ENCODE results near the gene RBM6.
"Not testable (repeated sequence)": the region's sequence is repeated elsewhere in the genome, so short reads cannot be mapped to it uniquely, and the experiment has no call there.

The RBM6 gene, protein sequence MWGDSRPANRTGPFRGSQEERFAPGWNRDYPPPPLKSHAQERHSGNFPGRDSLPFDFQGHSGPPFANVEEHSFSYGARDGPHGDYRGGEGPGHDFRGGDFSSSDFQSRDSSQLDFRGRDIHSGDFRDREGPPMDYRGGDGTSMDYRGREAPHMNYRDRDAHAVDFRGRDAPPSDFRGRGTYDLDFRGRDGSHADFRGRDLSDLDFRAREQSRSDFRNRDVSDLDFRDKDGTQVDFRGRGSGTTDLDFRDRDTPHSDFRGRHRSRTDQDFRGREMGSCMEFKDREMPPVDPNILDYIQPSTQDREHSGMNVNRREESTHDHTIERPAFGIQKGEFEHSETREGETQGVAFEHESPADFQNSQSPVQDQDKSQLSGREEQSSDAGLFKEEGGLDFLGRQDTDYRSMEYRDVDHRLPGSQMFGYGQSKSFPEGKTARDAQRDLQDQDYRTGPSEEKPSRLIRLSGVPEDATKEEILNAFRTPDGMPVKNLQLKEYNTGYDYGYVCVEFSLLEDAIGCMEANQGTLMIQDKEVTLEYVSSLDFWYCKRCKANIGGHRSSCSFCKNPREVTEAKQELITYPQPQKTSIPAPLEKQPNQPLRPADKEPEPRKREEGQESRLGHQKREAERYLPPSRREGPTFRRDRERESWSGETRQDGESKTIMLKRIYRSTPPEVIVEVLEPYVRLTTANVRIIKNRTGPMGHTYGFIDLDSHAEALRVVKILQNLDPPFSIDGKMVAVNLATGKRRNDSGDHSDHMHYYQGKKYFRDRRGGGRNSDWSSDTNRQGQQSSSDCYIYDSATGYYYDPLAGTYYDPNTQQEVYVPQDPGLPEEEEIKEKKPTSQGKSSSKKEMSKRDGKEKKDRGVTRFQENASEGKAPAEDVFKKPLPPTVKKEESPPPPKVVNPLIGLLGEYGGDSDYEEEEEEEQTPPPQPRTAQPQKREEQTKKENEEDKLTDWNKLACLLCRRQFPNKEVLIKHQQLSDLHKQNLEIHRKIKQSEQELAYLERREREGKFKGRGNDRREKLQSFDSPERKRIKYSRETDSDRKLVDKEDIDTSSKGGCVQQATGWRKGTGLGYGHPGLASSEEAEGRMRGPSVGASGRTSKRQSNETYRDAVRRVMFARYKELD

DNA sequence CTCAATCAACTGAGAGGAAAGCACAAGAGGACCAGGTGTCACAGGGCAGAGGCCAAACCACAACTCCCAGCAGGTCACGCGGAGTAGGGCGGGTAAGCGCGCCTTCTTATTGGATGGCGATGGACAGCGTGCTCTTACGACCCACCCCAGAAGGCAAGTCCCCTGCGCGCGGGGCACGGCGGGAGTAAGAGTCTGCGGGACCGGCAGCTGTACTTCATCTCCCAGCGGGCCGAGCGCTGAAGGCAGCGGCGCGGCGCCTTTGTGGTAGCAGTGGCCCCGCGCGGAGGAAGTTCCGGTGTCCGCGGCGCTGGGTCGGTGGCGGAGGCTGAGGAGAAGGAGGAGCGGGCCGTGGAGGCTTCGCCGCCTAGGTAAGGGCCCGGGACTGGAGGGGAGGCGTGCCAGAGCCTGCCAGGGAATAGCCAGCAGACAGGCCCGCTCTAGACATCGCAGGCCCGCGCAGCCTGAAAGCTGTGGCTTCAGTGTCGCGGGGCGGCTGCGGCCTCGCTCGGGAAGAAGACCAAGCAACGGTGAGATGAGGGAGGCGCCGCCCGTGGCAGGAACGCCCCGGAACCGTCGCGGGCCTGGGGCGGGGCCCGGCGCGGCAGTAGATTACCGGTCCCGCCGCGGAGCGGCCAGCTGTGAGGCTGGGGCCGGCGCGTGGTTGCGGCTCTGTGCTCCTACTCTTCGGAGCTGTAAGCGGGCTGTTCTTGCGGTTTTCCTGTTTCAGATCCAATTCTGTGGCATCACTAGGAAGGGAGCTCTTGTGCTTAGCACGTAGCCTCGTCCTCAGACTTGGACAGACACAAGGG is at the start of gene RBM6:
Gene RBM6 (plus strand): TSS at position 293 of the 809 bp plus-strand sequence. CDS start 22,492 bp downstream, outside the sequence.
- DNase-seq (ENCODE audit: low read depth), result peak; percentile 88

DNA sequence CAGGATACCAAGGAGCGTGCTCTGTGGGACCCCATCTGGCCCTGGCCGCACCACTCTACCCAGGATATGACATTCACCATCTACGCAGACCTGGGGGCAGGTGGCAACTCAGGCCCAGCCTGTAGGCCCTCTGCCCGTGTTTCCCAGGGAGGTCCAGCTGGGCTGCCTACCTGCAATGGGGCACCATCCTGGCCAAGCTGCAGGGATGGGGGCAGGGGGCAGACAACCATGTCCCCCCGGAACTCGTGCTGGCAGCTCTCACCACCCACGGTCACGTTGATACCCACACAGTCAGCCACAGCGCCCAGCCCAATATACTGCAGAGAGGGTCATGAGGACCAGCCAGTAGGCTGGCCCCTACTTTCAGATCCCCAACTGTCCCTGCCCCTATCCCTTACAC is 44.2 kb upstream of the RBM6 start:
- no peak for DNase-seq (ENCODE audit: low read depth)

DNA sequence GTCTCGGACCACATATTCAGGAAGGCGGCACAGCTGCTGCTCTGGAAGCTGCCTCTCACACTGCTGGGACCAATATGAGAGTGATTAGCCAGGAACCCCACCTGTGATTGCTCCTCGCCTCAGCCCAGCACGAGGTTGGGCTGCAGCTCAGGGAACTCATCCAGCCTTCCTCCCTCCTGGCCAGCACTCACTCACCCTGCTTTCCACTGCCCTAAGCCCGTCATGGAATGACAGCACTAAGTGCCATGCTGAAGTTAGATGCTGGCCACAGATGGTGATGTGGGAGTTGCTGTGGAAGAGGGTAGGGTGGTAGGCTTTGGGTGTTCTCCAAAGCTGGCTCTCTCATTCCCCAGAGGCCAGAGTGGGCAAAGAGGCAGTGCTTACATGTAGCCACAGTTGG is 43.6 kb upstream of the RBM6 start:
- DNase-seq (ENCODE audit: low read depth), result no peak

DNA sequence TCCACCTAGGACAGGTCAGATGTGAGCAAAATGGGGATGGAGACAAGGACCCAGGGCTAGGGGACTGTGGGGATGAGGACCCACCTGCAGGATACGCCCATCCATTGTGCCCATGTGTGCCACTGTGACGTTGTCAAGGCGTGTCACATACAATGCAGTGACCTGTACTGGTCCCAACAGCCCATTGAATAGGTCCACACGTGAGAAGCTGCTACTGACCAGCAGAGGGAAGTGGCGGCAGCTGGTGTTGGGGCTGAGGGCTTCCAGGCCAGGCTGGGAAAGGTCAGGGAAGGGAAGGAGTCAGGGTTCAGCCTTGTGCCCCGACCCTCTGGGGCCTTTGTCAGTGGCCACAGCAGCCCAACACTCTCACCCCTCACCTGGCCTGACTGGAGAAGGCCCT is 41.0 kb upstream of the RBM6 start:
- DNase-seq (ENCODE audit: low read depth), result no peak

DNA sequence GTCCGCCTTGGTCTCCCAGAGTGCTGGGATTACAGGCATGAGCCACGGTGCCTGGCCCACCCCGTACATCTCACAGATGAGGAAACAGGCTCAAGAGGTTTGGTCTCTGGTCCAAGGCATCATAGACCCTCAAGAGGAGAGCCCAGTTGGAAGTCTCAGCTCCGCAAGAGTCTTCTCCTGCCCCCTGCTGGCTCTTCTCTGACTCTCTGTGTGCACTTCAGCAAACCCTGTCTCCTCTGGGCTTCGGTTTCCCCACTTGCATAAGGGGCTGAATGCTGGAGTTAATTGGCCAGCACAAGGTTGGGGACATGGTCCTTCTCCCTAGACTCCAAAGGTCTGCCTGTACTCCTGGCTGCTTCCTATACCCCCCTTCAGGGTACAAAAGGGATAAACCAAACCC is 40.1 kb upstream of the RBM6 start:
- DNase-seq (ENCODE audit: low read depth), result no peak

DNA sequence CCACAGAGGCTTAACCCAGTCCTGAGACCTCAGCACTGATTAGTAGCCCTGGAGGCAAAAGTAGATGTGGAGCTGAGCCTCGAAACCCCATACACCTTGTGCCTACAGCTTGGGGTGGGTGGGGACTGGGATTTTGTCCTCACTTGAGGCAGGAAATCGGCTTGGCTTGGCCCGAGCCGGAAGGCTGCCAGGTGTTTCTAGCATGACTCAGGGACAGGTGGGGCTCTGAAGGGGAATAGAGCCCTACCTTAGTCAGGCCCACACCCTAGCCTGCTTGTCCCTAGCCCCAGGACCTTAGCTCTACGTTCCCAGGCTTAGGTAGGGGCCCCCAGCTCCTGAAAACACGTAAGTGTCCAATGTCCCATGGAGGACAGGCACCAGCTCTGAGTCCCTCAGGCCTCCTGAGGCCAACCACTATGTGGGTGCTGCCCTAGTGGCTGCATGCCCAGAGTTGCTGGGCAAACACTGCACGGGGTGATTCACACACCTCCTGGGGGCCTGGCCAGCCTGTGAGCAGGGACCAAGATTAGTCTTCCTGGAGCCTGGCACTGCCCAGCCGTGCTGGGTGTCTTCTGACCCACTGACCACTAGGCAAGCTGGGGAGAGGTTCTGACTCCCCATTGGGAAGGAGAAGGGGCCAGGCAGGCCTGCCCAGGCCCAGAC is 39.3 kb upstream of the RBM6 start:
- no peak for DNase-seq (ENCODE audit: low read depth)

DNA sequence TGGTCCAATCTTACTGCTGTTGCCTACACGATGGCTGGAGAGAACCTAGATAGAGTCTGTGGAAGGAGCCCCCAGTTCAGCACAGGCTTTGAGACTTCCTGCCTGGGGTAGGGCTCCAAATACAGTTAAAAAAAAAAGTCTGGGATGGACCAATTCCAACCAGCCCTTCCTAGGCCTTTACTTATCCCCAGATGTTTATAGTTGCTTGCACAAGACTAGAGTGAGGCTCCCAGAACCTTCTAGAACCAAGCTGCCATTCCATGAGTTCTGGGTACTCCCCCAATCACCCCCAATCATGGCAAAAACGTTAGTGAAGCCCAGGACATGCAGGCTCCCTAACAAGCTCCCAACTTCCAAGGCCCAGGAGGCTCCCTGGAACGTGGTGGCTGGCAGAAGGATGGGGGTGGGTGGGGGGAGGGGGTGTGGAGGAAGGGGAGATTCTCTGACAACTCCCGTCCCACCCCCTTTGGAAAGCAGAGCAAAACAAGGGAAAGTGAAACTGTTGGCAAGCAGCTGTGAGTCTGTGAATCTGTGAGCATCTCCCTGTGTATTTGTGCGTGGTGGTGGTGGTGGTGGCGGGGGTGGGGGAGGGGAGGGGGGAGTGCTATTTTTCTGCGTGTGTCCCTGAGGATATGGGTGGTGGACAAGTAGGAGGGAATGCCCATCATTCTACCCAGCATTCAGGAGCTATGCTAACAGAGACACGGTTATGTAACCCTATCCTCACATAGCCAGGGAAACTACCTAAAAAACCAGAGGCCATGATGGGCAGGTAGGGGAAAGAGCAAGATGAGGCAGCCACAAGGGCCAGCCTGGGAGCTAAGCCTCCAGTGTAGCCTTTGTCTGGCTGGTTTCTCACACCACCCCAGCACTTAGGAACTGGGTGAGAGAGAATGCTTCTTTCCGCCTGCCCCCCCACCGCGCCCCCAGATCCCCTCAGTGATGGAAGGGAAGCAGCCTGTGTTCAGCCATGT is 38.3 kb upstream of the RBM6 start:
- DNase-seq (ENCODE audit: low read depth), result no peak

DNA sequence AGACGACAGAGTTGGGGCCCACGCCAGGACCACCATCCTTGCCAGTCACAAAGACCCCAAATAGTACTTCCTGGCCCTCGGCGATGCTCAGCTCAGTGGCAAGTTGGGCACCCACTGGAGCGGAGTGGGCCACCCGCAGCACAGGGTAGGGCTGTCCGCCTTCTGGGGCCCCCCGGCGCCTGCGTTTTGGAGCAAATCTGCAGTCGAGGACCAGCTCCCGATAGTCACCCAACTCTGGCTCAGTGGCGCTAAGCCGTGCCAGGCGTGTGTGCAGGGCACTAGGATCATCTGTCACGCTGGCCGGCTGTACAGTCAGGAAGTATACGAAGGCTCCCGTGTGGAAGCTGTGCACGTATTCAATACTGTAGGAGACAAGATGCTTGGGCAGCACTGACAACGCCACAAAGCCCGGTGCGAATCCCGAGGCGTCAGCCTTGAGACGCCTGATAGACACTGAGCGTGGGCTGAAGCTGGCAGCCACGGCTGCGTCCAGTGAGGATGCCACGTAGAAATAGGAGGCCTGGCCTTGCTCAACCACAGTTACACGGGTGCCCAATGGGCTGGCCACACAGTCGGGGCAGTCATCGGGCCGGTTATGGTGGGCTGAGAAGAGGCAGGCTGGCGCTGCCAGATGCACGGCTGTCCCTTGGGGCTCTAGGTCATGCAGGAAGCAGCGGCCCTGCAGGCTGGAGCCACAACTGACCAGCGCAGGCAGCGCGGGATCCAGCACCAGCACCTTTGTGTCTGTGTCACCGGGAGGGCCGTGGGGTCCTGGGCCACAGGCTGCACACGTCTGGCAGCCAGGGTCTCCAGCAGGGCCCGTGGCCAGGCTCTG is 37.2 kb upstream of the RBM6 start:
- no peak for DNase-seq (ENCODE audit: low read depth)

DNA sequence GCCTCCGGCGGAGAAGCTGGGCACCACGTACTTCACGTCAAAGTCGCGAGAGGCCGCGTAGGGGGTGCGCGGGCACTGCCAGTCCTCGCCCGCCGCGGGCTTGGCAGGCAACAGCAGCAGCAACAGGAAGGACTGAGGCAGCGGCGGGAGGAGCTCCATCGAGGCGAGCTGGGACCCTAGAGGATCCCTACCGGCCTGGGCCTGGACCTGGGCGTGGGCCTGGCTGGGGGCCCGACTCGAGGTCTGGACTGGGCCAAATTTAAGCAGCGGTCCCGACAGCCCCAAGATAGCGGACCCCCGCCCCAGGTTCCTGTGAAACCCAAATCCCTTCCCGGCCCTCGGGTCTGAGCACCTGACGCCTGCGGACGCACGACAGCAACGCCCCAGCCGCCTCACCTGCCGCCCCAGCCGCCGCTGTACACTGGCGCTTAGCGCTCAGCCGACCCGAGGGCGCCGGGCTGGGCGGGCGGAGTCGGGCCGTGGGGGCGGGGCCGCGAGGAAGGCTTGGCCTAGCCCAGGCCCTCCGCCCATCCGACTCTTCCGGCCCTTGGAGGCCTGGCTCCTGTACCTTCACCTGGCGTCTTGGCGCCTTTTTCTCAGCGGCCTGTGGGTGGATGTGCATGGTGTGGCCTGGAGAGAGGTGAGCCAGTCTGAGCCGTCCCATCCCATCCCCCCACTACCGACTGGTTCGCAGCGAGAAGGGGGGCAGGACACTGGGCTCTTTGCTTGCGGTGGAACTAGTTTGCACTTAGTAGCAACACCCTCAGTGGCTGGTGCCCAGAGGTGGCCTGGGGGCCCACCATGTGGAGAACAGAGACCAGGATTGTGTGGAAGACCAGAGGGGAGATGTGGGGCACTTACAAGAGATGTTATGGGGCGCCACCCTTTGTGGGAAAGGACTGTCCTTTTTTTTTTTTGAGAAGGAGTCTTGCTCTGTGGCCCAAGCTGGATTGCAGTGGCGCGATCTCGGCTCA is 36.2 kb upstream of the RBM6 start, which contains the start of gene MST1R:
Gene MST1R (minus strand): TSS at position 423 of the 974 bp plus-strand sequence. CDS start 264 bp downstream, at position 159.
- peak; percentile 74 for DNase-seq (ENCODE audit: low read depth)

DNA sequence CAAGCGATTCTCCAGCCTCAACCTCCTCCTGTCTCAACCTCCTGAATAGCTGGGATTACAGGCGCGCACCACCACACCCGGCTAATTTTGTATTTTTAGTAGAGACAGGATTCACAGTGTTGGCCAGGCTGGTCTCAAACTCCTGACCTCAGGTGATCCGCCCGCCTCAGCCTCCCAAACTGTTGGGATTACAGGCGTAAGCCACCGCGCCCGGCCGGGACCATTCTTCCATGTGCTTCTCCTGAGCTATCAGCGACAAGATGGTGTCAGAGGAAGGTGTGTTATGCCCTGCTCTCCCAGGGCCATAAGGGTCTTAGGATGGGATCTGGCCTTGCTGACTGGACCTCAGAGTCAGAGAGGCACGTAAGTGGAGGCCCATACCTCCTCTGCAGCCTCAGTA is 35.5 kb upstream of the RBM6 start:
- DNase-seq (ENCODE audit: low read depth), result not testable (repeated sequence)

DNA sequence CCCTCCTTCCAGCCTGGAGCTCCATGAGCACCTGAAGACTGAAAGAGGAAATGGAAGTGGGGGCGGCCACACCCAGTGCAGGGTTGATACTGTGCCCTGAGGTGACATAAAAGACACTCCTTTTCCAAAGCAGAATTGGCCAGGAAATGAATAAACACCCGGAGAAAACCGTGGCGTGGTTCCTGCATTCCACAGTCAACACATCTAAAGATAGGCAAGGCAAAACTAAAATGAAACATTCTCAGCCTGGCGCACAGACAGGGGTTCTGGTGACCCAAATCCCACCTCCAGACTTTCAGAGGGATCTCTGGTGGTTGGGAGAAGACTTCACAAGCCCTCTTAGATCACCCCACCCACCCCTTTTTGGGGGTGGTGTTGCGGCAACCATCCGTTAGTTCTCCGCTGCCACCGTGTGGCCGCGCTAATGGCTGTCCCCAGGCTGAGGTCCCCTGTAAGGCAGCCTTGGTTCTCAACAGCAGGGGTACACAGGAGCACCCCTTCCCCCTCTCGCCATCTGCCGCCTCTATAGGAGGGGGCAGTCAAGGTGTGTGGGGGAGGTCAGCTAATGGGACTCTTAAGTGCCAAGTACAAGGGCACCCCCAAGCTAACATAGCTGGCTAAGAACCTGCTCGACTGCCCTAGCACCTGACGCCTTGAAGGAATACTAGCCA is 33.7 kb upstream of the RBM6 start:
- peak; percentile 21 for DNase-seq (ENCODE audit: low read depth)

DNA sequence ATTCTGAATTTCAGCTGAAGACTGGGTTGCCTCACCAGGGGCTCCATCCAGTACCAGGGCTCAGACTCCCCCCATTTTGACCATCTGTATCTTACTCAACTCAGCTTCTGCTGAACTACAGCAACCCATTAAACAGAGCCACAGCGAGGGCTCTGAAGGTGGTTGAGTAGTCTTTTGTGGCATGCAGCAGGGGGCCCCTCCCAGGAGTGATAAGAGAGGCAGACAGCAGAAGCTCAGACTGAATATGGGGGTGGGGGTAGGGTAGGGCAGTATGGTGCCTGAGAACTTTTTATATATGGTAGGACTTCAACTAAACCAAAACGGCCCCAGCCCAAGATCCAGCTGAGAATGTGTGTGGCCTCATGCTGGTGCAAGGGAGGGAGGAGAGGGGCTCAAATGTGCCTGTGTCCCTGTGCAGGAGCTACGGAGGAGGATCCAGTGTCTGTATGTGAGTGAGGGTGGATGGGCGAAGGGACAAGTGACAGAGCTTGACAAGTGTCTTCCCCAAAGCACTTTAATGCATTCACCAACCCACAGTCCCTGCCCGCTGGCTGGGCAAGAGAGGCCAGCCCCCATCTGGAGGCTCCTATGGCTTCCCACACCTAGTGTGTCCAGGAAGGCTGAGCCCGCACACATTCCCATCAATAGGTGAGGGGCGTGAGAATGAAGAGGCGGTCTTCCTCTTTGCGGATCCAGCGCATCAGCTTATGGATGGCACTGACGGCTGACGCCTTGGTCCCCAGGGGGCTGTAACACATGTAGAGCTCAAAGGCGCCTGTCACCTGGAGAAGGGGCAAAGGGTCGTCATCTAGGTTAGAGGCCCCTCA is 31.4 kb upstream of the RBM6 start:
- DNase-seq (ENCODE audit: low read depth), result no peak

DNA sequence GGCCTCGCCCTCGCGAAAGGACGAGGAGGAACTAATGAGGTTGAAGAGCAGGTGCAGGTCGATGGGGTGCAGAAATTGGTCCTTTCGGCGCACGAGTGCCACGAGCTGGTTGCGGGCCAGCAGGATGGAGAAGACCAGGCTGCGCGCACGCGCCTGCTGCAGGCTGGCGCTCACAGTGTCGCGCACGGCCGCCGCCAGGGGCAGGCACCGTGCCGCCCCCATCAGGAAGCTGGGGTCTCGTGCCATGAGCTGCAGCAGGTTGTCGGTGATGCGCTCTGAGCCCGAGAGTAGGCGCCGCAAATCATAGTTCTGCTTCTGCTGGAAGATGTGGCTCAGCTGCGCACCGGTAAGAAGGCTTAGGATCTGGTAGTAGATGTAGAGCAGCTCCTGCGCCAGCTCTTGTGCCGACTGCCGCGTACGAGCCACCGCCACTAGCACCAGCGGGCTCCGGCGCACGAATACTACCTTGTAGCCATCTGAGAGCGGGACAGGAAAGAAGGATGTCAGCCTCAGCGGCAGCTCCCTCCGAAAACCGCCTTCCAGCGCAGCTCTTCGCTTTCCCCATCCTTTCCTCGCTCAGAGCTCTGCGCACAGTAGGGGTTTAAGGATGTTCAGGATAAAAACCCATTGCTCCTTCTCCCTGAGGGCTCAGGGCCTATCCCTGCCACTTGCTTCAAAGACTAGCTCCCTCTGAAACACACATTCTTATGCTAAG is 29.4 kb upstream of the RBM6 start:
- no peak for DNase-seq (ENCODE audit: low read depth)

DNA sequence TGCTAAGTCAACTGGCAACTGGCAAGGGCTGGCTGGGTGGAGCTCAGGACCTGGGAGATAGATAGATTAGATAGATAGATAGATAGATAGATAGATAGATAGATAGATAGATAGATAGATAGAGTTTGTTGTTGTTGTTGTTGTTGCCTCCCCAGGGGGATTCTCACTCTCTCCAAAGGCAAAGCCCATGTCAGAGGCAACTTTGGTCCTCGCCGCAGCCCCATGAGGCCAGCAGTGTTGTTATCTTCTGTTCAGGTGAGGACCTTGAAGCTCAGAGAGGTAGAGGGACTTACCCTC is 28.9 kb upstream of the RBM6 start:
- DNase-seq (ENCODE audit: low read depth), result no peak

DNA sequence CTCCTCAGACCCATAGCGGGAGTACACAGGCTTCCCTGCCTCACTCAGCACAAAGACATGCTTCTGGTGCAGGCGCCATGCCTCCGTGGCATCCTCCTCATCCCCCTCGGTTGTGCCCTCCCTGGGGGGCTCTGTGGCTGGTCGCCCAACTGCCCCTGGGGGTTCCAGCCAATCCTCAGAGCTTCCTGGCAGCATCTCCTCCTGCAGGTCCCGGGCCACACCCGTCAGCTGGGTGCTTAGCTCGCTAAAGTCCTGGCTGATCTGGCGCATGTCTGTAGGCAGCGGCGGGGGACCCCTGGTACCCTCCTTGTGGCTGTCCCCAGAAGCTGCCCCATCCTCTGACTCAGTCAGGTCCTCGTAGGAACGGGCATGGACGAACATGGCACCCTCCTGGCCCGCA is 28.3 kb upstream of the RBM6 start:
- DNase-seq (ENCODE audit: low read depth), result no peak

DNA sequence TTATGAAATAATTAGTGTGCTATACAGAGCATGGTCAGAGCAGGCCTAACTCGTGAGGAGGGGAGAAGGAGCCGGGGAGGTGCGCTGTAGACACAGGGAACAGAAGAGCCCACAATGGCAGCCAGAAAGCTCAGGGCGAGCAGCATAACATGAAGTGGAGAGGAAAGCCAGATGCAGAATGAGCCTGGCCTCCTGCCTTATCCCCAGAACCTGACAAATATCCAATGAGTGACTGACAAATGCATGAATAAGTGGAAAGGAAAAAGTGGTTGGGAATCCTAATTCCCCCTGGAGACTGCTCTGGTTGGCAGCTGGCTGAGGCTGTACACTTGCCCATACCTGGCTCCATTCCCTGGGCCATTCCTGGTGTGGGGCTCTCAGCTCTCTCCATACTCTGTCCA is 27.1 kb upstream of the RBM6 start:
- DNase-seq (ENCODE audit: low read depth), result no peak
